GM21423 (cell line): Measurements from ENCODE around the gene PA2G4.
"Not testable (repeated sequence)": the region's sequence is repeated elsewhere in the genome, so short reads cannot be mapped to it uniquely, and the experiment has no call there.

Source experiments
- ATAC-seq: cut with Tn5 transposase; IDR thresholded peaks from one replicate; pipeline ENCODE4 v1.9.1; 2021; ENCODE audit warnings: mild to moderate bottlenecking, moderate library complexity; ENCODE audit not compliant: unreplicated experiment

The PA2G4 gene

GRCh38 chr12:56104109-56104814, at the start of gene PA2G4:
PA2G4 (plus strand) TSS chr12:56104559; CDS start chr12:56104738, 179 bp downstream.
- ATAC-seq = peak; percentile 91

- not testable (repeated sequence) for ATAC-seq
Observed at GRCh38 chr12:56059964-56060363, 44.4 kb upstream of the PA2G4 start.

DNA sequence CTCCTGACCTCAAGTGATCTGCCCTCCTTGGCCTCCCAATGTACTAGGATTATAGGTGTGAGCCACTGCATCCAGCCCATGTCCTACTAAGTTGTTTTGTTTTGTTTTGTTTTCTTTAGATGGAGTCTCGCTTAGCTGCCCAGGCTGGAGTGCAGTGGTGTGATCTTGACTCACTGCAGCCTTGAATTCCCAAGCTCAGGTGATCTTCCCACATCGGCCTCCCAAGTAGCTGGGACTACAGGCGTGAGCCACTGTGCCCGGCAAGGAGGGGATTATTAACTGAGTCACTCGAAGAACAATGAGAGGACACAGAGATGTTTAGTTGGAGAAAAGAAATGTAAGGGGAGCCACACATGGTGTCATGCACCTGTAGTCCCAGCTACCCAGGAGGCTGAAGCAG, 42.4 kb upstream of the PA2G4 start:
- no peak for ATAC-seq

DNA sequence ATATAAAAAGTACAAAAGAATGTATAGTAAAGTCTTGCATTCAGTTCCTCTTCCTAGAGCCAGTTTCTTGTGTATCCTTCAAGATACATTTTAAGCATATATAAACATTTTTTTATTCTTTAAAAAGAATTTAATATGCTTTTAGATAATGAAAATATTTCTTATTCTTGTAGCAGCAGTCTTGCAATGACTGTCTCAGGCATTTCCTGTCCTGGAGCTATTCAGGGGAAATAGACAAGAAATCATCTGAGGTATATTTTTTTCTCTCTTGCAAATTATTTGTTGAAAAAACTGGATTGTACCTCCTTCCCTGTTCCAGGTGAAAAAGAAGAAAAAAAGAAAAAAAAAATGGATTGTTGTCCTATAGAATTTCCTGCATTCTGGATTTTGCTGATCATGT, 41.4 kb upstream of the PA2G4 start:
- no peak for ATAC-seq

DNA sequence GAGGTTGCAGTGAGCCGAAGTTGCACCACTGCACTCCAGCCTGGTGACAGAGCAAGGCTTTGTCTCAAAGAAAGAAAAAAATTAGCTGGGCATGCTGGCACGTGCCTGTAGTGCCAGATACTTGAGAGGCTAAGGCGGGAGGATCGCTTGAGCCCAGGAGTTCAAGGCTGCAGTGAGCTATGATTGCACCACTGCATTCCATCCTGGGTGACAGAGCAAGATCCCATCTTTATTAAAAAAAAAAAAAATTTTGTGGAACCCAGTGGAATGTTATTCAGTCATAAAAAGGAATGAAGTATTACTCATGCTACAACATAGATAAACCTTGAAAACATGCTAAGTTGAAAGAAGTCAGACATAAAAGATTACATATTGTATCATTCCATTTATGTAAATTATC, 32.7 kb upstream of the PA2G4 start:
- no peak for ATAC-seq

DNA sequence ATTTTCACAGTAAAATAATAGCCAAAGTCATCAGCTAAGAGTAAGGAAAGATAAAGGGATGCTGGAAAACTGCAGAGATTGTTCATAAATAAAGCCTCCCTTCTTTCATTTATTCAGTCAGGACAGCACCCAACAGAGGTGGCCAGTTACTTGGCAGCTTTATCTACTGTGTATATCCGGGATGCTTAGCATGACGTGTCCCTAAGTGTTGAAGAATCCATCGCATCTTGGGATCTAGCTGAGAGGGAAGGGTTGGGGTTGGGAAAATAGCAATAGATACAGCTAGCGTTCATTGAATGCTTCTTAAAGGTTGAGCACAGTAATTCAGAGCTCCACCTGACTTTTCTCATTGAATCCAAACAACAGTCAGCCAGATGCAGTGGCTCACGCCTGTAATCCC, 30.0 kb upstream of the PA2G4 start:
- no peak for ATAC-seq

GRCh38 chr12:56077966-56078365, 26.4 kb upstream of the PA2G4 start:
- not testable (repeated sequence) for ATAC-seq

GRCh38 chr12:56078427-56078826, 25.9 kb upstream of the PA2G4 start:
- ATAC-seq = no peak

DNA sequence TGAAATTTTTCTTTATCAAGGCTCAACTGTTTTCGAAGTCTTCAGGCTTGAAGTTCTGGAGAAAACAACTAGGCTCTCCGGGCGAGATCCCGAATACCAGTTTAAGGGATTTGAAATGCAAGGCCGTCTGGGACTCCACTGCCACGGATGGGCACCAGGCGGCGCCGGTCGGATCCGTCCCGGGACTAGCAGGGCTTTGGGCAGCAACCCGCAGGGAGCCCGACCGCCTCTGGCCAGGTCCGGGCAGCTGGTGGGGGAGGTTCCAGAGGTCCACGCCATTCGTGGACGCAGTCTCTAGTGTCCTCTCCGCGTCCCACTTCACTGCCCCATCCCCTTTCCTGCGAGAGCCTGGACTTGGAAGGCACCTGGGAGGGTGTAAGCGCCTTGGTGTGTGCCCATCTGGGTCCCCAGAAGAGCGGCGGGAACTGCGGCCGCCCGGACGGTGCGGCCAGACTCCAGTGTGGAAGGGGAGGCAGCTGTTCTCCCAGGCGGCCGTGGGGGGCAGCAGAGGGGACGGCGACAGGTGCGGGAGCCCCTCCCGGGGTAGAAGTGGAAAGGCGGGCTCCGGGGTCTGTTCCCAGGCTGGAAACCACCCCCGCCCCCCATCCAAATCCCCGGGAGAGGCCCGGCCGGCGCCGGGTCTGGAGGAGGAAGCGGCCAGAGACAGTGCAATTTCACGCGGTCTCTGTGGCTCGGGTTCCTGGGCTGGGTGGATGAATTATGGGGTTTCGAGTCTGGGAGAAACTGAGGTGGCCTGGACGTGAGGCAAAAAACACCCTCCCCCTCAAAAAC, 25.2 kb upstream of the PA2G4 start:
- peak; percentile 61 for ATAC-seq

DNA sequence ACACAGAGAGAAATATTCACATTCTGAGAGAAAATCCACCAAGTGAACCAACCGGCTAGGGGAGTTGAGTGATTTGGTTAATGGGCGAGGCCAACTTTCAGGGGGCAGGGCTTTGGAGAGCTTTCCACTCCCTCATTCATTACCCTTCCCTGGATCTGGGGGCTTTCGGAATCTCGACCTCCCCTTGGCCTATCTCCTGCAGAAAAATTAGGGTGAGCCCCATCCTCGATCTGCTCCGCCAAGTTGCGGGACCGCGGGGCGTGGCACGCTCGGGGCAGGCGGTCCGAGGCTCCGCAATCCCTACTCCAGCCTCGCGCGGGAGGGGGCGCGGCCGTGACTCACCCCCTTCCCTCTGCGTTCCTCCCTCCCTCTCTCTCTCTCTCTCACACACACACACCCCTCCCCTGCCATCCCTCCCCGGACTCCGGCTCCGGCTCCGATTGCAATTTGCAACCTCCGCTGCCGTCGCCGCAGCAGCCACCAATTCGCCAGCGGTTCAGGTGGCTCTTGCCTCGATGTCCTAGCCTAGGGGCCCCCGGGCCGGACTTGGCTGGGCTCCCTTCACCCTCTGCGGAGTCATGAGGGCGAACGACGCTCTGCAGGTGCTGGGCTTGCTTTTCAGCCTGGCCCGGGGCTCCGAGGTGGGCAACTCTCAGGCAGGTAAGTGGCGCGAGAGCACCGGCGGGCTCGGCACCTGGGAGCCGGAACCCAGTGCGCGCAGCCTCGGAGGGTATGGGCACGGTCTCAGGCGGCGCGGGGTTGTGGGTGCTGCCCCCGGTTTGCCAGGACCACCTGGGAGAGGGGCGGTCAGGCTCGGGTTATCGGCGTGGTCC, 24.4 kb upstream of the PA2G4 start, which contains the start of gene ERBB3:
TSS of gene ERBB3 (plus strand) at position 443 of the 833 bp plus-strand sequence. CDS start at position 579, 136 bp downstream.
- ATAC-seq = no peak

GRCh38 chr12:56080556-56081138, 23.7 kb upstream of the PA2G4 start:
- ATAC-seq = no peak

DNA sequence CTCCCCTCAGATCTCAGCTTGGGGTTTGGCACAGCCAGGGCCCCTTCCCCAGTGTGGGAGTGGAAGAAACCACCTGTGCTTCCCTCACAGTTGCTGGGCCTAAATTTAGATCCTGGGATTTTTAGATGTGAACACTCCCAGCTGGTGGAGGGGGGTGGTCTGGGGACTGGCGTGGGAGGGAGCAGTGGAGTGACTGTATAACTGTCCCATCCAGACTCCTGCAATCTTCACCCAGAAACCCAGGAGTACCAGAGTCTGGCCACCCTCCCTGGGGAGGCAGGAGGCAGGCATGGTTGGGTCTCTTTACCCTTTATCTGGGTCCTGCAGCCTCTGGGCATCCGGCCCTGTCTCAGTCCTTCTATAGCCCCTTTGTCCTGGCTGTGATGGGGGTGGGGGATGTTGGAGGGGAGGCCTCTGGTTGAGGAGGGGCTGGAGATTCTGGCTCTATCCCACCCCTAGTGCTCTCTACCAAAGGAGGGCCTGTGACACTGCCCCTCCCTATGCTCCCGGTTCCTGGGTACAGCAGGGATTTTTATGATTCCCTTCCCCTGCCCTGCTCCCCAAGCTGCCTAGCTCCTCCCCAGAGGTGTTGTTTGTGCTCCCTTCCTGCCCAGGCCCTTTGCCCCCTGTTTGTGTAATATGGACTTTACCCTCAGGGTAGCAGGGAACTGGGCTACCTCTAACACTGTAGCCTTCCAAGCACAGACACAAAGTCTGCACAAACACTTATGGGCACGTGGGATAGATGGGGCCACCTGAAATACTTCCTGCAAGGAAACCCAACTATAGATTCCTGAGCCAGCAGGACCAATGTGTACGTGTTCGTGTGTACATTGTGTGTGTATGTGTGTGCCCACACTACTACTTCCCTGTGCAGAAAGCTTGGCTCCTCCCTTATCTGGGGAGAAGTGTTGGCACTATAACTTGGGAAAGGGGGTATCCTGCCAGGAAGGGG, 22.7 kb upstream of the PA2G4 start:
- no peak for ATAC-seq

GRCh38 chr12:56082382-56082781, 22.0 kb upstream of the PA2G4 start:
- no peak for ATAC-seq

- ATAC-seq = no peak
Observed at GRCh38 chr12:56082967-56083366, 21.4 kb upstream of the PA2G4 start.

DNA sequence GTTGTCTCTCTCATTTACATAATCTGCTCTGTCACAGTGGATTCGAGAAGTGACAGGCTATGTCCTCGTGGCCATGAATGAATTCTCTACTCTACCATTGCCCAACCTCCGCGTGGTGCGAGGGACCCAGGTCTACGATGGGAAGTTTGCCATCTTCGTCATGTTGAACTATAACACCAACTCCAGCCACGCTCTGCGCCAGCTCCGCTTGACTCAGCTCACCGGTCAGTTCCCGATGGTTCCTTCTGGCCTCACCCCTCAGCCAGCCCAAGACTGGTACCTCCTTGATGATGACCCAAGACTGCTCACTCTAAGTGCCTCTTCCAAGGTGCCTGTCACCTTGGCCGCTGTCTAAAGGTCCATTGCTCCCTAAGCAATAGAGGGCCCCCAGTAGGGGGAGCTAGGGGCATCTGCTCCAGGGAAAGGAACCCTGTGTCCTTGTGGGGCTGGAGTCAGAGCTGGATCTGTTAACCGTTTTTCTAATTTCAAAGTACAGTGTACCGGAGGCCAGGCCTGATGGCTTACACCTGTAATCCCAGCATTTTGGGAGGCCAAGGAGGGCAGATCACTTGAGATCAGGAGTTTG, 19.3 kb upstream of the PA2G4 start:
- no peak for ATAC-seq

GRCh38 chr12:56086096-56086495, 18.3 kb upstream of the PA2G4 start:
- no peak for ATAC-seq

DNA sequence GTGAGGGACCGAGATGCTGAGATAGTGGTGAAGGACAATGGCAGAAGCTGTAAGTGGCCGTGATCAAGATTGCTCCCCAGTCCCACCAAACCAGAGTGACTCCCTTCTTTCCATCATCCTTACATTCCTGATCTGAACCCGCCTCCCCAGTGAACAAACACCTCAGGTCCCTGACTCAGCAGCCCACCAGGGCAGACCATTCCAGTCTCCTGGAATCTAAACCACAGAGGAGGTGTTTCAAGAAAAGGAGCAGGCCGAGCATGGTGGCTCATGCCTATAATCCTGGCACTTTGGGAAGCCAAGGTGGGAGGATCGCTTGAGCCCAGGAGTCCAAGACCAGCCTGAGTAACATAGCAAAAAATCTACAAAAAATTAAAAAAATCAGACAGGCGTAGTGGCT, 17.8 kb upstream of the PA2G4 start:
- ATAC-seq = no peak

- no peak for ATAC-seq
Observed at GRCh38 chr12:56087220-56087619, 17.1 kb upstream of the PA2G4 start.

- no peak for ATAC-seq
Observed at GRCh38 chr12:56097738-56098137, 6.6 kb upstream of the PA2G4 start.
